Stimulated activated CD4-positive, alpha-beta T cell treated with anti-CD3 and anti-CD28 coated beads, Interleukin-1b, Interleukin-23, amount 100 ng/mL, for 1 hour (primary cell): ENCODE results near the gene PRSS8.
"Not testable (repeated sequence)": the region's sequence is repeated elsewhere in the genome, so short reads cannot be mapped to it uniquely, and the experiment has no call there.

Experiments
- DNase-seq, 2 donors: peaks; one replicate each; pipeline ENCODE4 v3.0.0-alpha.2; 2020; ENCODE audit warnings: low read depth in 2 of 2

The PRSS8 gene

DNA sequence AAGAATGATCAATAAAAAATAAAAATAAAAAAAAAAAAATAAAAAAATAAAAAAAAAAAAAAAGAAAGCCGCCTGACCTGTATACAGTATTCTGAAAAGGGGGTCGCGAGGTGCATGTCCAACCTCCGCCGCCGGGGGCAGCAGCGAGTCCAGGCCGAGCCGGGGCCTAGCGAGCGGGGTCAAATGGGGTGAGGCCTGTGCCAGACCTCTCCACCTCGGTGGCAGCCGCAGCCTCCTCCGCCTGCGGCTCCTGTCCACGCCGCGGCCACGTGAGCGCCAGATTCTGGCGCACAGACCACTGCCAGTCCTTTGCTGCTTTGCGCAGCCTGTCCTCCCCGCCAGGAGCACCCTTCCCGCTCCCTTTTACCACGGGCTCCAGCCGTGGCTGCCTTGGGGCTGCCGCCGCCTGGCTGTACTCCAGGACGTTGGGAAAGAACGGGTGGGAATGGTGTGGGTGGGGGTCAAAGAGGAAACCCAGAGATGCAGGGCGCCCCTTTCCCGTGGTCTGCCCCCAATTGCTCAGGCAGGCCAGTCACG, 29.8 kb downstream of the PRSS8 start:
- DNase-seq, result peak; percentile 41 to 80

DNA sequence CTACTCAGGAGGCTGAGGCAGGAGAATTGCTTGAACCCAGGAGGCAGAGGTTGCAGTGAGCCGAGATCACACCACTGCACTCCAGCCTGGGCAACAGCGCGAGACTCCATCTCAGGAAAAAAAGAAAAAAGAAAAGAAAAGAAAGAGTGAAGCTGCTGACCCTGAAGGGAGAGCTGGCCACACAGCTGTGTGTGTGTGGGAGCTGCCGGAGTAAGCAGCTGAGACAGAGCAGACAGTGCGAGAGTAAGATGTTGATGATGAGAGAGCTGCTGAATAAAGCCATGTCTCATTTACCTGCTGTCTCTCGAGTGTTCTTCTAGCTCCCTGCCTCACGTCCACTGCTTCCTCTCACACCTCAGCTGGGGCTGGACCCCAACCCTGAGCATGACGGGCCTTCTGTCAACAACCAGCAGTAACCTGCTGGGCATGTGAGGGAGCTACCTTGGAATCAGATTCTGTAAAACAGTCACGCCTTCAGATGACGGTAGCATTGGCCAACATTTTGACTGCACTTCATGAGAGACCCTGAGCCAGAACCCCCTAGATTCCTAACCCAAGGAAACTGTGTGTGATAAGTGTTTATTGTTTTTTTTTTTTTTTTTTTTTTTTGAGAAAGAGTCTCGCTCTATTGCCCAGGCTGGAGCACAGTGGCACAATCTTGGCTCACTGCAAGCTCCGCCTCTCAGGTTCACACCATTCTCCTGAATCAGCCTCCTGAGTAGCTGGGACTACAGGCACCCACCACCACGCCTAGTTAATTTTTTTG, 34.5 kb downstream of the PRSS8 start:
- not testable (repeated sequence) for DNase-seq

DNA sequence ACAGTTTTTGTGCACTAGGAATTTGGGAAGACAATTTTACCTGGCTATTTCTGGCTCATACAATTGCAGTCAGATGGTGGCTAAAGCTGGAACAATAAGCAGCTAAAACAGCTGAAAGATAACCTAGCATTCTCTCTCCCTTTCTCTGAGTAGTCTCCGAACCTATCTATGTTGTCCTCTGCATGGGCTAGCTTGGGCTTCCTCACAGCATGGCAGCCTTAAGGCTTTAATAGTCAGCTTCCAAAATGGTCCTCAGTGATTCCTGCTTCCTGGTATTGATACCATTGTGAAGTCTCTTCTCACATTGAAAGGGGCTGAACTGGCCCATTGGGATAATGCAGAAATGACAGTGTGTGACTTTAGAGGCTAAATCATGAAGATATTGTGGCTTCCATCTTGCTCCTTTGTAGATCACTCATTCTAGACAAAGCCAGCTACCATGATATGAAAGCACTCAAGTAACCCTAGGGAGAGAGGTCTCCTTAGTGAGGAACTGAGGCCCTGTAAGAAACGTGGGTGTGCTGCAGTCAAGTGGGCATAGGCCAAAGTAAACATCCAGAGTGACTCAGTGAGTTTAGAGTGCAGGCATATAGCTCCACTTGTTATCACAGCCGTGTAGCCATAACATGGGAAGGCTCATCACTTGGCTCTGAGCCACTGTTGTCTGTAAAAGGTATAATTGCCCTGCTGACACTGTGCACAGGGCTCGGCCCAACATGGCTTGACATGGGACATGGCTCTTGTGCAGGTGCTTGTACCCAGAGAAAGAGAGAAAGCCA, 35.5 kb downstream of the PRSS8 start:
- DNase-seq, result no peak

DNA sequence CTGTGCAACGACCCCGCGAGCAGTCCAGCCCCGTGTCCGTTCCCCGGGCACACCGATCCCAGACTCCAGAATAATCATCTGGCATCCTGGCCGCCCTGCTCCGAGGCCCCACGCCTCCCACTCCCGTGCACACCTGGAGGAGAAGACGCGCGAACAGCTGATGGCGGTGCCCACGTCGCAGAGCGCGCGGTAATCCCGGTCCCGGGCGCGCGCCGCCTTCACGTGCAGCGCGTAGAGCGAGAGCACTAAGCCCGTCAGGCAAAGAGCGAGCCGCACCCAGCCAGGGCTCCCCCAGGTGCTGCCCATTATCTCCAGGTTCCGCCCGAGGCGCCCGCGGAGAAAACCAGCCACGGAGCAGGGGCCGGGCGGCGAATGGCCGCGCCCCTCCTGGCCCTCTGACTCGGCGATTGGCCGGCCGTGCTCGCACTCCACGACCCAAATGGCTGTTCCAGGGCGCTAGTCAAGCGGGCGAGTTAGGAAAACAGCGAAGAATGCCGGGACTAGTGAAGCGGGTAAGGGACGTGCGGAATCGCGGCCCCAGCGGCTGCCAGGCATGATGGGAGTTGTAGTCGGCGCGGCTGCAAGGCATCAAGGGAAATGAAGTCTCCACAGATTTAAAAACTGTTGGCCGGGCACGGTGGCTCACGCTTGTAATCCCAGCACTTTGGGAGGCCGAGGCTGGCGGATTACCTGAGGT, 41.0 kb downstream of the PRSS8 start, which contains the start of gene VKORC1:
Gene VKORC1 (minus strand): TSS at position 374 of the 697 bp plus-strand sequence. CDS start 68 bp downstream, at position 306.
- peak; percentile 59 to 70 for DNase-seq

DNA sequence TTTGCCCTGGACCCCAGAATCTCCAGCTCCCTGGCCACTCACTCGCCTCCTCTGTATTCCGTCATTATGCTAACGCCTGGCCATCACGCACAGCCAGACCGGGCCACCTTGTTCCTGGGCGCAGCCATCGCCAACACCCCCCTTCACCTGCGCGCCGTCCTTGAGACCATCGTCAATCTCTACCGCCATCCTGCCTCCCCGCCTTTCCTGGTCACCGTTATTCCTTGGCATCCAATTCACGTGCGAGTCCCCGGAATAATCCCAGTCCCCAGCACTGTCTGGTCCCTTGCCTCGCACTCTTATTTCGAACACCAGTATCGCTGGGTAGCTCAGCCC, 41.5 kb downstream of the PRSS8 start:
- DNase-seq, result no peak

- DNase-seq, result no peak
These were observed 42.3 kb downstream of the PRSS8 start for GRCh38 chr16:31093132-31093703.

- DNase-seq, result no peak
These were observed 43.2 kb downstream of the PRSS8 start for GRCh38 chr16:31092330-31092729.

- no peak for DNase-seq
These were observed 45.0 kb downstream of the PRSS8 start for GRCh38 chr16:31090540-31090939.

DNA sequence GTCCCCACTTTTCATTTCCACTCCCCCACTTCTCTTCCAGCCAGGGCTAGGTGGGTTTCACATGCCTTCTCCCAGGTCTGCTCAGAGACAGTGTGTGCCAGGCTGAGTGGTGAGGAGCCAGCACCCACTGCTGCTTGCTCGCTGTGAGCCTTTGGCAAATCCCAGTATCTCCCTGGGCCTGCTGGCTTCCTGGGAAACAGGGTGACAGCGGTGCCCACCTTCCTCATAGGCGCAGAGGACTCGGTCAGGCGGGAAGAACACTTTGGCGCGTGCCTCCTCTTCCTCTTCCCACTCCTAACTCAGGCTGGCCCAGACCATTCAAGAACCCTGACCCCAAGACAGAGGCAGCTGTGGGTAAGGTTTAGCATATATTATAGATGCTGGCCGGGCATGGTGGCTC, 46.3 kb downstream of the PRSS8 start:
- no peak for DNase-seq

DNA sequence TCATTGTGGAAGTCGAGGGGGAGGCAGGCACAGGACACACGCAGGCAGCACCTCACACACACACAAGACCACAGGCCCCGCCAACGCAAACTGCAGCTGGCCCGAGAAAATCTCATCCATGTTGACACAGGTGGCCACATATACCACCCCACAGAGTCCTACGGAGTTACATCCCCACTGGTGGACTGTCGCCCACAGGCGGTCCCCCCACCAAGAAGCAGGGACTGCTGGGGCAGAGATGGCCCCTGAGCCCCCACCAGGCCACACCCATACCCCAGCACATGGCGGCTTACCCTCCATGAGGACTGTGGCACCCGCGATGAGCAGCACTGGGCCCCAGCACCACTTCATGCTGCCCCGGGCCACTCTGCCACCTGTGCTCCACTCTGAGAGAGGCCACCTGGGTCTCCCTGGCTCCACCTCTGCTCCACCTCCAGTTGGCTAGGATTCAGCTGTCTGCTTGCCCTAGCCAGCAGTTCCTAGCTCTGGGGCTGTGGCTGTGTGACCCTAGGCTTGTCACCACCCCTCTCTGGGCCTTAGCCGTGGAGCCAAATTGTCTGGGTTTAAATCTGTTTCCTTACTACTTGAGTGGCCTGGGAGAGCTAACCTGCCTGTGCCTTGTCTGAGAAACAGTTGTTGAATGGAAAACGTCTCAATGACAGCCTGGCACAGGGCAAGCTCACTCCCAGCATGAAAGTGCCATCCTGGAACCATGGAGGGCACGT, 46.9 kb downstream of the PRSS8 start, which contains the start of gene PRSS53:
Gene PRSS53 (minus strand): TSS at position 485 of the 725 bp plus-strand sequence. CDS start 134 bp downstream, at position 351.
- DNase-seq, result no peak

DNA sequence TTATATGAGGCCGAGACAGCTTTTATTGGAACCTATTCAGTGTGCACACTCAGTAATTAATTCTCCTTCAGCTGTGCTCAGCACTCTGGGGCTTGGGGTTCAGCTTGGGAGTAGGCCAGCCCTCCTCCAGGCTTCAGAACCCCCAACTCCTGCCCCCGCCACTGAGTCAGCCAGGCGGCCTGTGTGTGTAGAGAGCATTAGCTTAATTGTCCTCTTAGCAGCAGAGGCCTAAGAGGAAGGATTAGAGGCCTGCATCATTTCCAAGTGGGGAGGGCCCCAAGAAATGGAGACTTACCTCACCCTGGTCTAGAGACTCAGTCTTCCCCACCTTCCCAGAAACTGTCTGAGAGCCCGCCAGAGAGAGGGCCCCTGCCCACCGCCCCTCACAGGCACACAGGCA, 47.6 kb downstream of the PRSS8 start:
- no peak for DNase-seq

- no peak for DNase-seq
These were observed 48.0 kb downstream of the PRSS8 start for GRCh38 chr16:31087481-31087880.

GRCh38 chr16:31086629-31086906, 49.0 kb downstream of the PRSS8 start:
- DNase-seq, result no peak

DNA sequence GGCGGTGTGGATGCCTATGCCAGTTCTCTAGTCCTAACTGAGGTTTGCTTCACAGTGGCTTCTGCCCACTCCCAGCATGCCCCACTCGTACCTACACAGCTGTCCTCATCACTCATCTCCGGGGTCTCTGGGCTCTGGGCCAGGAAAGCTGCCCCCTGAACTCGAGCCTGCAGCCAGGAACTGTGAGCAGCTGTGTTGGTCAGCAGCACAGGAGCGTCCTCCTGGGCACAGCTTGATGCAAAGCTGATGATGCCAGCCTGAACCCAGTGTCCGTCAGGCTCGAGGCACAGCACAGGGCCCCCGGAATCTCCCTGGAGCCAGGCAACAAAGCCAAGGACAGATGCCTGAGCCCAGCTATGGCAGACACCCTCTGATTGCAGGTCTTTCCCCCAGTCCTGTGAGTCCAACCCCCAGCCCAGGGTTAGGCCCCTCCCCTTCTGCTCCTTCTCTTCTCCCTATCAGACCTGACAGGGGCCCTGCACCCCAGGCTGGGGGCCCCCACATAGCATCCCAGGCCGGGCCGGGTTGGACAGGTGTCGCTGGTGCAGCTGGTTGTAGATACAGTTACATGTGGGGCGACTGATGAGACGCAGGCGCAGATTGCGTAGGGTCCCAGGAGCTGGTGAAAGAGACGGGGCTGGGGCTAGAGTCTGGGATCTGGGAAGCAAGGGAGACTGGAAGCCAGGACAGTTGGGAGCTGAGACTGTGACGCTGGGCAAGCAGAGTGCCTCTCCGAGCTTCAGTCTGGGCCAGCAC, 49.5 kb downstream of the PRSS8 start:
- no peak for DNase-seq

GRCh38 chr16:31085411-31085810, 50.1 kb downstream of the PRSS8 start:
- DNase-seq, result no peak

DNA sequence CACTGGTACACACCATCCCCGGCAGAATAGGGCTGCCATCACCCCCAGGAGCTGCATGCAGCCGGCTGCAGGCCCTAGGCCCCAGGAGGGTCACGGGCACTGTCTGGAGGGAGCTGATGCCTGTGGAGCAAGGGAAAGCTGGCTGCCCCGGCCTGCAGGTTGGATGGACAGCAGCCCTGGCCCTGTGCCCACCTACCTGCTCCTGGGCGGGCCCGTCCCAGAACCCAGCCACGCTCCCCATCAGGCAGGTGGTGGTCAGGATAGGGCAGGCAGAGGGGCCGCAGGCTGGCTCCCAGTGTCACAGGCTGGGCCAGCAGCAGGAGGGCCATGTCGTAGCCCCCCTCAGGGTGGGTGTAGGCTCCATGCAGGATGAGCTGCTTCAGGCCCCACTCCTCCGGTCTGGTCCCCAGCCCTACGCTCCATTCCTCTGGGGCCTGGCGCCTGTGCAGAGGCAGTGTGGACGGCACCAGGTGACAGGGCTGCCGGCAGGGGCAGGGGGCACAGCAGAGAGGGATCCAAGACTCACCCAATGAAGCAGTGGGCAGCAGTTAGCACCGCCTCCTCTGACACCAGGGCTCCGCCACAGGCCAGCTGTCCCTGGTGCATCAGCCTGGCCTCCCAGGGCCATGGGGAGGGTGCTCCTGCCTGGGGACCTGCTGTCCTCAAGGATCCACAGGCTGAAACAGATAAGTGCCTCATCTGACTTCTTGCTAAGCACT, 50.8 kb downstream of the PRSS8 start:
- DNase-seq, result no peak

DNA sequence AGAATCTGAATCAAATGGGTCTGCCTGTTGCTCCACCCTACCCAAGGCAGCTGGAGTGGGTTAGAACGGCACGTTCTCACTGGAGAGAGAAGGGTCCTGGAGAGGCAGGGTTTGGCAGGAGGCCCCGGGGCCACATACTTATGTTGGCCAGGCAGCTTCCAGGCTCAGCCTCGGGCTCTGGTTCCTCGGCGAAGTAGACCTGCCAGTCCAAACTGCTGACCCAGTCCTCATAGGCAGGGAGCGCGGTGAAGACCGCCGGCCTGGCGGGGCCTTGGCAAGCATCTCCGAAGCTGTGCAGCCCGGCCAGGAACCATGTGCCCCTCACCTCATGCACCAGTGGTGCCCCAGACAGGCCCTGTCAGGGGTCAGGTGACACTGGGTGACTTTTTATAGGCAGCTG, 51.5 kb downstream of the PRSS8 start:
- DNase-seq, result no peak

DNA sequence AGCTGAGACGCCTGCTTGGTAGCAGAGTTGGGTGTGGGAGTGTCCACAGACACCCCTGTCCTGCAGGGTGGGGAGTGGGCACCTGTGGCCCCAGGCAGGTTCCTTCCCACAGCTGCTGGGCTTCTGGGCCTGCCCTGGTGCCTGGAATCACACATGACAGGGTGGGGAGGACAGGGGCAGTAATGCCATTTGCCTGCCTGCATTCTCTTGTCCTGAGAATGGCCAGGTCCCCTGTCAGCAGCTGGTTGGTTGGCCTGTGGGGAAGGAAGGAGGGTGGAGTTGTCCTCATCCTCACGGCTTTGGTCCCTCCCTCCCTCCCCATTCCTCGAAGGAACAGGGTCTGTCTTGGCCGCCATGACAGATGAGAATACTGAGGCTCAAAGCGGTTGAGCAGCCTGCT, 52.0 kb downstream of the PRSS8 start:
- DNase-seq, result no peak

- DNase-seq, result no peak
These were observed 52.4 kb downstream of the PRSS8 start for GRCh38 chr16:31083081-31083480.
